Transverse colon (tissue), 4 donors: ENCODE data around the gene BCAP29. TPM values are rescaled to one million over a fixed set of nuclear protein-coding genes. Genes with fewer than 3 reads are reported as not detected.
"Not testable (repeated sequence)": the region's sequence is repeated elsewhere in the genome, so short reads cannot be mapped to it uniquely, and the experiment has no call there.

Experiments used
- DNase-seq: peaks from one replicate; pipeline ENCODE4 v3.0.0-alpha.2; 2019
- H3K27ac ChIP-seq, 4 donors: fragments of 200-600 bp; sonication (generic); 2 replicates each; pipeline ENCODE4 v1.5.1; 2016 to 2018; ENCODE audit warnings: inconsistent platforms in 4 of 4
- H3K27me3 ChIP-seq: fragments of 200-600 bp; sonication (generic); 2 replicates; pipeline ENCODE4 v1.5.1; 2017; ENCODE audit warnings: inconsistent platforms
- H3K36me3 ChIP-seq, 4 donors: fragments of 200-600 bp; sonication (generic); 2 replicates each; pipeline ENCODE4 v1.5.1; 2017 to 2019; ENCODE audit warnings: inconsistent platforms in 4 of 4
- H3K4me1 ChIP-seq, 4 donors: fragments of 200-600 bp; sonication (generic); 2 replicates each; pipeline ENCODE4 v1.5.1; 2017 to 2020; ENCODE audit warnings: inconsistent platforms in 4 of 4
- H3K4me3 ChIP-seq, 4 donors: fragments of 200-600 bp; sonication (generic); 1 replicate in 1 of 4; 2 replicates in 3 of 4; pipeline versions ENCODE4 v1.5.1 to v1.6.1; 2017 to 2019; ENCODE audit warnings: inconsistent platforms in 4 of 4
- H3K9me3 ChIP-seq, 2 donors: fragments of 200-600 bp; sonication (generic); 2 replicates each; pipeline ENCODE4 v1.5.1; 2017 to 2019; ENCODE audit warnings: inconsistent platforms in 2 of 2
- CTCF ChIP-seq, 5 experiments: fragments of 200-600 bp in 3 of 5; fragments of 450-650 bp in 2 of 5; sonication (generic) in 3 of 5; IDR thresholded peaks; 1 replicate in 2 of 5; 2 replicates in 3 of 5; pipeline ENCODE4 v1.5.1; 2016 to 2017; ENCODE audit warnings: antibody characterized with exemption in 5 of 5, inconsistent platforms in 3 of 5, mild to moderate bottlenecking in 2 of 5, moderate library complexity in 1 of 5
- EP300 ChIP-seq: sonication (generic); formaldehyde crosslinking; IDR thresholded peaks from one replicate; pipeline ENCODE4 v1.6.1; 2017; ENCODE audit warnings: antibody characterized with exemption, low read depth
- POLR2A ChIP-seq: fragments of 450-650 bp; IDR thresholded peaks from one replicate; pipeline ENCODE4 v1.6.1; 2016; ENCODE audit warnings: antibody characterized with exemption, mild to moderate bottlenecking, moderate library complexity
- POLR2AphosphoS5 ChIP-seq, 3 donors: sonication (generic); formaldehyde crosslinking; IDR thresholded peaks; one replicate each; pipeline ENCODE4 v1.6.1; 2016; ENCODE audit warnings: antibody characterized with exemption in 3 of 3
- WGBS, 2 donors: methylation state at CpG; one replicate each; pipeline ENCODE4 v1.1.5; 2018; ENCODE audit warnings: low coverage in 1 of 2; 5-methylcytosine and 5-hydroxymethylcytosine counted together
- in situ Hi-C, 4 donors: fragments of 200-750 bp; cut with MboI; loops; one replicate each; pipeline versions ENCODE4 v1.15.0 to v1.15.1; 2017; ENCODE audit warnings: low sequenced_read_pairs in 3 of 4, low pct_ligation_motif_present in 1 of 4, low pct_unique_long_range_greater_than_20kb in 1 of 4
- intact Hi-C: fragments of 100-400 bp; cut with DNase I; formaldehyde crosslinking; loops from one replicate; pipeline ENCODE4 v1.15.1; 2023; ENCODE audit warnings: low total_unique reads
- total RNA-seq, 4 donors: library from RNA; depleted of rRNA; stranded (reverse); fragments of >200 nt; gene quantifications; one replicate each; pipeline ENCODE4 v1.1.0, GENCODE V29; 2016

BCAP29 gene
- total RNA-seq, 4 donors from 2014 or later, result 8.6 to 96.5 (median 73.1) TPM

- Histone ChIP-seq H3K27me3 (no peaks in the 10 kb centered on the region), H3K4me3 (no peak overlapping the region), H3K27ac (no peak overlapping the region), H3K4me1 (no peaks in the 10 kb centered on the region), H3K36me3 (no peaks in the 10 kb centered on the region), H3K9me3 (no peaks in the 10 kb centered on the region)
- intact Hi-C loops, result no loop called here
- 80 to 92% methylated on average over 2 to 8 of the region's 8 CpGs for WGBS, 2 donors
- no peak for DNase-seq
- in situ Hi-C loops, result no loop called here
- TF ChIP-seq CTCF (IDR thresholded peaks at IDR 0.05), result no peak
- TF ChIP-seq POLR2A, result no peak
- TF ChIP-seq POLR2AphosphoS5 (IDR thresholded peaks at IDR 0.05), result no peak
- no peak for TF ChIP-seq EP300
These were observed 50.3 kb downstream of the BCAP29 start for GRCh38 chr7:107630342-107630741.

- no peaks in the 10 kb centered on the region for H3K9me3 ChIP-seq
- H3K27me3 ChIP-seq, result no peaks in the 10 kb centered on the region
- intact Hi-C loops, result no loop called here
- no peak overlapping the region for H3K27ac ChIP-seq
- H3K4me3 ChIP-seq, result no peak overlapping the region
- H3K4me1 ChIP-seq, result no peaks in the 10 kb centered on the region
- no peaks in the 10 kb centered on the region for H3K36me3 ChIP-seq
- in situ Hi-C loops, result no loop called here
- TF ChIP-seq POLR2AphosphoS5 (IDR thresholded peaks at IDR 0.05), result no peak
- no peak for TF ChIP-seq POLR2A
- no peak for TF ChIP-seq CTCF (IDR thresholded peaks at IDR 0.05)
- no peak for TF ChIP-seq EP300
- no peak for DNase-seq
- 90 to 100% methylated on average over 1 to 12 of the region's 12 CpGs for WGBS, 2 donors
These were observed 51.8 kb downstream of the BCAP29 start for GRCh38 chr7:107631588-107632491.

- intact Hi-C loops, result no loop called here
- Histone ChIP-seq H3K27me3 (no peaks in the 10 kb centered on the region), H3K4me1 (no peaks in the 10 kb centered on the region), H3K9me3 (no peaks in the 10 kb centered on the region), H3K36me3 (no peaks in the 10 kb centered on the region), H3K4me3 (no peak overlapping the region), H3K27ac (no peak overlapping the region)
- 100% methylated on average over 2 of the region's 2 CpGs; no CpG with 5 or more reads in 1 of the 2 donors for WGBS, 2 donors
- no peak for DNase-seq
- TF ChIP-seq CTCF (IDR thresholded peaks at IDR 0.05) (no peak), POLR2AphosphoS5 (IDR thresholded peaks at IDR 0.05) (no peak), POLR2A (no peak), EP300 (no peak)
- in situ Hi-C loops, result no loop called here
These were observed 52.4 kb downstream of the BCAP29 start for GRCh38 chr7:107632492-107632865.

GRCh38 chr7:107638594-107638993 lies 58.5 kb downstream of the BCAP29 start:
- Histone ChIP-seq H3K4me1 (peaks cover 0 to under 1% (median 0%) of the 10 kb centered on the region in 4 donors), H3K36me3 (no peaks in the 10 kb centered on the region), H3K9me3 (no peaks in the 10 kb centered on the region), H3K27me3 (no peaks in the 10 kb centered on the region), H3K4me3 (no peak overlapping the region), H3K27ac (no peak overlapping the region)
- DNase-seq, result no peak
- TF ChIP-seq POLR2AphosphoS5 (IDR thresholded peaks at IDR 0.05) (no peak), EP300 (no peak), POLR2A (no peak), CTCF (IDR thresholded peaks at IDR 0.05) (no peak)
- 60 to 75% methylated on average over 1 of the region's 1 CpG for WGBS, 2 donors
- in situ Hi-C loops, result no loop called here
- intact Hi-C loops, result no loop called here

- H3K27me3 ChIP-seq, H3K36me3 ChIP-seq, H3K4me1 ChIP-seq, DNase-seq, H3K27ac ChIP-seq, intact Hi-C loops, in situ Hi-C loops, H3K4me3 ChIP-seq, H3K9me3 ChIP-seq: not testable (repeated sequence)
- 91 to 100% methylated on average over 1 to 2 of the region's 2 CpGs for WGBS, 2 donors
These were observed 59.0 kb downstream of the BCAP29 start for GRCh38 chr7:107639070-107639469.
